ENCODE measurements around the gene NRN1L.

Gene NRN1L

DNA sequence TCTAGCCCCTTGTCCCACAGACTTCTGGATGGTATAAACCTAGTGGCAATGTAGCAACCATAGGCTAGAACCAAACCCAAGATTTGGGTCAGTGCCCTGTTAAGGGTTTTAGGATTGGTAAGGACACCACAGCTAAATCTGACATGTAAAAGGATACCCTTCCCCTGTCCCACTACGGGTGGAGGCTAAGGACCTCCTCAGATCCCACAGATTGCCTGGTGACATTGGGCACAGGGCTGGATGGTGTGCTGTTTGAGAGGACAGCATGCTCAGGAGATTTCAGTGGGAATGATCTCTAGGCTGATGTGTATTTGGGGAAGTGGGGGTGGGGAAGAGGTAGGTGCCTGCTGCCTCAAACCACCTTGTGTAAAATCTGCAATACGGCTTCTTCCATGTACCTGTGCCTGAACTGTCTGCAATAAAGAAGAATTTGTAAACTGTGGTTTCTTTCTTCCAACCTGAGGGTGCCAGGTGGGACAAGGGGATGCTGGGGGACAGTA, 12.5 kb upstream of the NRN1L start:
- H3K4me1 ChIP-seq (ENCODE audit: insufficient read depth, low read length): peaks cover 33% of the 10 kb centered on the region
- peak overlapping the region; percentile 85 for H3K27ac ChIP-seq (ENCODE audit: low read length)
- TF ChIP-seq EZH2 (IDR thresholded peaks at IDR 0.05; ENCODE audit: borderline replicate concordance, low read depth, low read length, severe bottlenecking): no peak
- no peak for TF ChIP-seq CTCF (IDR thresholded peaks at IDR 0.05; ENCODE audit: borderline replicate concordance, extremely low read depth, low read length, poor library complexity, severe bottlenecking)
- H3K4me2 ChIP-seq (ENCODE audit: insufficient read depth, low read length): peak overlapping the region; percentile 88
- H3K27me3 ChIP-seq (ENCODE audit: insufficient read depth, low read length, poor library complexity): no peaks in the 10 kb centered on the region
- H3K9me3 ChIP-seq (ENCODE audit: insufficient read depth, low read length, severe bottlenecking): no peaks in the 10 kb centered on the region
- peak overlapping the region in 1 of 2 experiments; percentile 95; a peak in 2 of 4 replicates for H3K4me3 ChIP-seq (ENCODE audit: low read depth in 1 of 2, low read length in 2 of 2)
- ATAC-seq (ENCODE audit: insufficient read depth, low read depth): no peak
- H3K9ac ChIP-seq (ENCODE audit: low read depth, low read length): peak overlapping the region; percentile 86; the same call in 1 of the 2 replicates
- peaks cover 77% of the 10 kb centered on the region for H3K36me3 ChIP-seq (ENCODE audit: insufficient read depth, low read length)
- no peak for DNase-seq
- peaks cover 50% of the 10 kb centered on the region for H4K20me1 ChIP-seq (ENCODE audit: insufficient read depth, low read length)
- H2AFZ ChIP-seq (ENCODE audit: low read depth, low read length): peak overlapping the region; percentile 72
- H3K79me2 ChIP-seq (ENCODE audit: insufficient read depth, low read length): peaks cover 47% of the 10 kb centered on the region

DNA sequence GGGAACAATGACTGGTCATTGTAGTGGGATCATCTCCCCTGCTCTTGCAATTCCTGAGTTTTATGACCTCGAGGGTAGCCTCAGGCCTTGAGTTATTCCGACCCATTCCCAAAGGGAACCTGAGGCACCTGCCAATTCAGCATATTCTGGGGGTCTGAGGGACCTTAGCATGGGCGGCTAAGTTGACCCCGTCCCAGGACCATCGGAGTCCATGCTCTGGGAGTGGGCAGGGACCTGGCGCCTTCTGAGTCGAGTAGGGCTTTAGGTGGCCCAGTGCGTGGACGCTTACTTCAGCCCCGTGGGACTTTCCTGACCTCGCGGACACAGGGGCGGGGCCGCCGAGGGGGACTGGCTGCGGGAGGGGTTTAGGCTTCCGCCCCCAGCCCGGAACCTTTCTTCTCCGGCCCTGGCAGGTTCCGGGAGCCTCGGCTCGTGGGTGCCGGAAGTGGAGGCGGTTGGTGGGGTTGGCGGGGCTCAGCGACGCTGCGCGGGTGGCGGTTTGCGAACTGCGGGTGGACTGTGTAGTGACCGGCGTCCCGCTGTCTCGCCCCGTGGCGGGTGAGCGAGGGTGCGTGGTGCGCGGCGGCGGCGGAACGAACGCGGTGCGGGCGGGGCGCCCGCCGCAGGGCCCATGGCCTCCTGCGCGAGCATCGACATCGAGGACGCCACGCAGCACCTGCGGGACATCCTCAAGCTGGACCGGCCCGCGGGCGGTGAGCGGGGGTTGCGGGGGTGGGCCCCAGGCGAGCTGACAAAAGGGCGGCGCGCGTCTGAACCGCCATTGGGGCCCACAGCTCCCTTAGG, 11.9 kb upstream of the NRN1L start, which contains the start of gene EDC4:
TSS of gene EDC4 (plus strand) at position 422 of the 804 bp plus-strand sequence. CDS start at position 632, 210 bp downstream.
- Histone ChIP-seq H3K4me2 (ENCODE audit: insufficient read depth, low read length) (peak within 1 kb of the TSS; percentile 88), H3K79me2 (ENCODE audit: insufficient read depth, low read length) (peaks cover 46% of the 10 kb centered on the region), H3K27ac (ENCODE audit: low read length) (peak within 1 kb of the TSS; percentile 85), H3K4me1 (ENCODE audit: insufficient read depth, low read length) (peaks cover 33% of the 10 kb centered on the region), H3K4me3 (ENCODE audit: low read depth in 1 of 2, low read length in 2 of 2) (peak within 1 kb of the TSS; percentile 85 to 95), H3K36me3 (ENCODE audit: insufficient read depth, low read length) (peaks cover 77% of the 10 kb centered on the region), H2AFZ (ENCODE audit: low read depth, low read length) (peak within 1 kb of the TSS; percentile 72), H3K9ac (ENCODE audit: low read depth, low read length) (peak within 1 kb of the TSS; percentile 86), H4K20me1 (ENCODE audit: insufficient read depth, low read length) (peaks cover 52% of the 10 kb centered on the region), H3K9me3 (ENCODE audit: insufficient read depth, low read length, severe bottlenecking) (no peaks in the 10 kb centered on the region), H3K27me3 (ENCODE audit: insufficient read depth, low read length, poor library complexity) (no peaks in the 10 kb centered on the region)
- TF ChIP-seq CTCF (IDR thresholded peaks at IDR 0.05; ENCODE audit: borderline replicate concordance, extremely low read depth, low read length, poor library complexity, severe bottlenecking) (no peak), EZH2 (IDR thresholded peaks at IDR 0.05; ENCODE audit: borderline replicate concordance, low read depth, low read length, severe bottlenecking) (no peak)
- DNase-seq (peak; percentile 86), ATAC-seq (ENCODE audit: insufficient read depth, low read depth) (peak; percentile 93)

DNA sequence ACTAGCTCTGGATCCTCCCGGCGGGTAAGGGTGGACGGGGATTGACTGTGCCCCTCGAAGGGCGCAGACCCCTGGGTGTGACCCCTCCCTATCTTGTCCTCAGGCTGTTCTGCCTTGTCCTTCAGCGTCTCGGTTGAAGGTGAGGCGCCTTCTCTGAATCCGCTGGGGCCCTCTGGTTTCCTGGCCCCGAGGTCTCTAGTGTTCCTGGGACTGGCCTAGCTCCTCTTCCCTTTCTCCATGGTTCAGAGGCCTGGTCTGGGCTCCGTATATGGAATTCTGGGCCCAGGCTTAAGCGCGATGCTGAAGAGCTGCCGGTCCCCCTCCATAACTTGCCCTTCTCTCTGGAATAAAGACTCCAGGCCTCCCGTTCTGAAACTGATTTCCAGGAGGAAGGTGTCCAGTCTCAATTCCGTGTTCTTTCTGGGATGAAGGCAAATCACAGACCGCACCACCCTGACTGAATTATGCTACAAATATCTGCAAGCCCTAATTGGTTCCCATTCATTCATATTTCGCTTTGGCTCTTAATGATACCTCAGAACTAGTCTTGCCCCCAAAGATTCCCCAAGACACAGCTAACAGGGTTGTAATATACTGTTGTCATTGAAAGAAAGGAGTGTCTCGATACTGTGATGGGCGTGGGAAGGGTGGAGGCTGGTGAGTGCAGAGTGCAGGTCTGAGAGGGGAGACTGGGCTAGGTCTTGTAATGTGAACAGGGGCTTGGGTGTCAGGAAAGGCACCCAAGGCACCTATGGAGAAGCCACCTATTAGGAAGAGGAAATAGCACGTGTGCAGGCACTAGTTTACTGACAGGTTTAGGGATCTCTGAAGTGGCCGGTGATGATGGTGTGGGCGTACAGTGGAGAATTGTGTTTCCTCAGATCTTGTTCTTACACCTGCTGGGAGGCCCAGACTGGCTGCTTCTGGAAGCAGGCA, 11.0 kb upstream of the NRN1L start:
- Histone ChIP-seq H4K20me1 (ENCODE audit: insufficient read depth, low read length) (peaks cover 46% of the 10 kb centered on the region), H3K9ac (ENCODE audit: low read depth, low read length) (peak overlapping the region; percentile 86), H2AFZ (ENCODE audit: low read depth, low read length) (peak overlapping the region; percentile 72), H3K4me2 (ENCODE audit: insufficient read depth, low read length) (peak overlapping the region; percentile 88), H3K27me3 (ENCODE audit: insufficient read depth, low read length, poor library complexity) (no peaks in the 10 kb centered on the region), H3K9me3 (ENCODE audit: insufficient read depth, low read length, severe bottlenecking) (no peaks in the 10 kb centered on the region), H3K4me3 (ENCODE audit: low read depth in 1 of 2, low read length in 2 of 2) (peak overlapping the region; percentile 85 to 95), H3K36me3 (ENCODE audit: insufficient read depth, low read length) (peaks cover 77% of the 10 kb centered on the region), H3K27ac (ENCODE audit: low read length) (peak overlapping the region; percentile 85), H3K4me1 (ENCODE audit: insufficient read depth, low read length) (peaks cover 33% of the 10 kb centered on the region), H3K79me2 (ENCODE audit: insufficient read depth, low read length) (peaks cover 45% of the 10 kb centered on the region)
- TF ChIP-seq EZH2 (IDR thresholded peaks at IDR 0.05; ENCODE audit: borderline replicate concordance, low read depth, low read length, severe bottlenecking): no peak
- no peak for TF ChIP-seq CTCF (IDR thresholded peaks at IDR 0.05; ENCODE audit: borderline replicate concordance, extremely low read depth, low read length, poor library complexity, severe bottlenecking)
- no peak for DNase-seq
- ATAC-seq (ENCODE audit: insufficient read depth, low read depth): no peak; the same call in 2 of the 3 replicates
